ENCODE results near the gene RSPH6A.
"Not testable (repeated sequence)": the region's sequence is repeated elsewhere in the genome, so short reads cannot be mapped to it uniquely, and the experiment has no call there.

The RSPH6A gene

GRCh38 chr19:45799541-45799940 is 15.6 kb downstream of the RSPH6A start:
- not testable (repeated sequence) for DNase-seq

GRCh38 chr19:45798995-45799517 is 16.1 kb downstream of the RSPH6A start:
- peak; percentile 20 for DNase-seq

GRCh38 chr19:45794627-45795026 is 20.5 kb downstream of the RSPH6A start:
- DNase-seq: no peak

GRCh38 chr19:45793876-45794275 is 21.2 kb downstream of the RSPH6A start:
- DNase-seq: no peak

- no peak for DNase-seq
Measured at GRCh38 chr19:45793178-45793564, 21.9 kb downstream of the RSPH6A start.

- peak; percentile 94 for DNase-seq
Measured at GRCh38 chr19:45792470-45793177, 22.5 kb downstream of the RSPH6A start, which contains the start of gene DMWD. TSS of gene DMWD (minus strand) at chr19:45792845. CDS start at chr19:45792756, 89 bp downstream.

GRCh38 chr19:45791744-45792469 is 23.2 kb downstream of the RSPH6A start:
- no peak for DNase-seq

- DNase-seq: peak; percentile 69
Measured at GRCh38 chr19:45790942-45791341, 24.2 kb downstream of the RSPH6A start.

- no peak for DNase-seq
Measured at GRCh38 chr19:45789035-45789786, 25.9 kb downstream of the RSPH6A start.

- no peak for DNase-seq
Measured at GRCh38 chr19:45786533-45786894, 28.6 kb downstream of the RSPH6A start.

GRCh38 chr19:45785781-45786532 is 29.2 kb downstream of the RSPH6A start:
- no peak for DNase-seq

GRCh38 chr19:45785097-45785496 is 30.0 kb downstream of the RSPH6A start:
- DNase-seq: no peak

- no peak for DNase-seq
Measured at GRCh38 chr19:45784096-45784495, 31.0 kb downstream of the RSPH6A start.

GRCh38 chr19:45782820-45783785 is 32.0 kb downstream of the RSPH6A start:
- no peak for DNase-seq

- DNase-seq: no peak
Measured at GRCh38 chr19:45782162-45782691, 32.9 kb downstream of the RSPH6A start, which contains the start of gene DMPK. TSS of gene DMPK (minus strand) at chr19:45782490. CDS start at chr19:45782352, 138 bp downstream.

- DNase-seq: no peak
Measured at GRCh38 chr19:45781214-45782161, 33.6 kb downstream of the RSPH6A start.

GRCh38 chr19:45780448-45781213 is 34.5 kb downstream of the RSPH6A start:
- no peak for DNase-seq

- DNase-seq: no peak
Measured at GRCh38 chr19:45780146-45780447, 35.0 kb downstream of the RSPH6A start.
